OCI-LY1 (cell line): Measurements from ENCODE around the gene ARFGEF3.

Source experiments
- EZH2 ChIP-seq: fragments of 200-600 bp; sonication (generic), shearing (Covaris generic); IDR thresholded peaks from 2 replicates; pipeline ENCODE4 v1.8.0; 2017; ENCODE audit warnings: borderline replicate concordance, mixed run types, mild to moderate bottlenecking, antibody characterized with exemption, low read length, moderate library complexity, mixed read lengths
- TF ChIP-seq, protein P1 (sequence below): fragments of 200-600 bp; sonication (generic), shearing (Covaris generic); IDR thresholded peaks from 2 replicates; pipeline ENCODE4 v1.5.1; 2017; ENCODE audit warnings: mild to moderate bottlenecking, antibody characterized with exemption, low read length, moderate library complexity, mixed read lengths

DNA sequence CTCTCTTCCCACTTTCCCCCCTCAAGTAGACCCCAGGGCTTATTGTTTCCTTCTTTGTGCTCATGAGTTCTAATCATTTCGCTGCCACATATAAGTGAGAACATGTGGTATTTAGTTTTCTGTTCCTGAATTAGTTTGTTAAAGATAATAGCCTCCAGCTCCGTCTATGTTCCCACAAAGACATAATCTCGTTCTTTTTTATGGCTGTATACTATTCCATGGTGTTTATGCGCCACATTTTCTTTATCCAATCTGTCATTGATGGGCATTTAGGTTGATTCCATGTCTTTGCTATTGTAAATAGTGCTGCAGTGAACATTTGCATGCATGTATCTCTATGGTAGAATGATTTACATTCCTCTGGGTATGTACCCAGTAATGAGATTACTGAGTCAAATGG, 37.6 kb upstream of the ARFGEF3 start:
- TF ChIP-seq, protein P1, sequence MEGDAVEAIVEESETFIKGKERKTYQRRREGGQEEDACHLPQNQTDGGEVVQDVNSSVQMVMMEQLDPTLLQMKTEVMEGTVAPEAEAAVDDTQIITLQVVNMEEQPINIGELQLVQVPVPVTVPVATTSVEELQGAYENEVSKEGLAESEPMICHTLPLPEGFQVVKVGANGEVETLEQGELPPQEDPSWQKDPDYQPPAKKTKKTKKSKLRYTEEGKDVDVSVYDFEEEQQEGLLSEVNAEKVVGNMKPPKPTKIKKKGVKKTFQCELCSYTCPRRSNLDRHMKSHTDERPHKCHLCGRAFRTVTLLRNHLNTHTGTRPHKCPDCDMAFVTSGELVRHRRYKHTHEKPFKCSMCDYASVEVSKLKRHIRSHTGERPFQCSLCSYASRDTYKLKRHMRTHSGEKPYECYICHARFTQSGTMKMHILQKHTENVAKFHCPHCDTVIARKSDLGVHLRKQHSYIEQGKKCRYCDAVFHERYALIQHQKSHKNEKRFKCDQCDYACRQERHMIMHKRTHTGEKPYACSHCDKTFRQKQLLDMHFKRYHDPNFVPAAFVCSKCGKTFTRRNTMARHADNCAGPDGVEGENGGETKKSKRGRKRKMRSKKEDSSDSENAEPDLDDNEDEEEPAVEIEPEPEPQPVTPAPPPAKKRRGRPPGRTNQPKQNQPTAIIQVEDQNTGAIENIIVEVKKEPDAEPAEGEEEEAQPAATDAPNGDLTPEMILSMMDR = no peak
- no peak for TF ChIP-seq EZH2
